Subcutaneous abdominal adipose tissue (tissue), 5 donors: ENCODE data around the gene ARPC1B.
"Not testable (repeated sequence)": the region's sequence is repeated elsewhere in the genome, so short reads cannot be mapped to it uniquely, and the experiment has no call there.

Experiments
- H3K27ac ChIP-seq: one replicate; pipeline ENCODE4 v1.7.0; 2013; ENCODE audit warnings: low read depth, mild to moderate bottlenecking, inconsistent platforms, low read length, moderate library complexity
- H3K27me3 ChIP-seq, 5 donors: one replicate each; pipeline ENCODE4 v1.7.0; 2013; ENCODE audit warnings: low read length in 5 of 5, inconsistent platforms in 1 of 5; ENCODE audit not compliant: control insufficient read depth in 5 of 5, insufficient read depth in 4 of 5
- H3K36me3 ChIP-seq, 5 donors: one replicate each; pipeline ENCODE4 v1.7.0; 2013; ENCODE audit warnings: low read length in 5 of 5; ENCODE audit not compliant: control insufficient read depth in 5 of 5, insufficient read depth in 5 of 5
- H3K4me1 ChIP-seq, 5 donors: one replicate each; pipeline ENCODE4 v1.7.0; 2013; ENCODE audit warnings: low read length in 5 of 5, mild to moderate bottlenecking in 3 of 5, moderate library complexity in 1 of 5; ENCODE audit not compliant: control insufficient read depth in 5 of 5, insufficient read depth in 5 of 5
- H3K4me3 ChIP-seq, 5 donors: one replicate each; pipeline ENCODE4 v1.7.0; 2013; ENCODE audit warnings: low read length in 5 of 5, low read depth in 1 of 5
- H3K9ac ChIP-seq, 5 donors: one replicate each; pipeline ENCODE4 v1.7.0; 2013; ENCODE audit warnings: low read length in 5 of 5, mild to moderate bottlenecking in 4 of 5, moderate library complexity in 3 of 5
- H3K9me3 ChIP-seq, 5 donors: one replicate each; pipeline ENCODE4 v1.7.0; 2013; ENCODE audit warnings: low read length in 5 of 5; ENCODE audit not compliant: control insufficient read depth in 5 of 5
- donor health status: healthy.
- donor health status: healthy.
- donor health status: healthy.
- donor health status: healthy.
- donor health status: healthy.

The ARPC1B gene

GRCh38 chr7:99350641-99351040, 23.9 kb upstream of the ARPC1B start:
- H3K36me3 ChIP-seq = peaks cover 10 to 84% (median 59%) of the 10 kb centered on the region in 5 donors
- H3K27ac ChIP-seq, H3K9ac ChIP-seq, H3K4me1 ChIP-seq, H3K27me3 ChIP-seq, H3K4me3 ChIP-seq, H3K9me3 ChIP-seq: not testable (repeated sequence)

GRCh38 chr7:99352247-99352646, 22.3 kb upstream of the ARPC1B start:
- Histone ChIP-seq H3K9me3 (no peaks in the 10 kb centered on the region), H3K9ac (no peak overlapping the region), H3K27me3 (no peaks in the 10 kb centered on the region), H3K4me1 (no peaks in the 10 kb centered on the region), H3K4me3 (no peak overlapping the region), H3K27ac (no peak overlapping the region), H3K36me3 (peaks cover 17 to 85% (median 60%) of the 10 kb centered on the region in 5 donors)

DNA sequence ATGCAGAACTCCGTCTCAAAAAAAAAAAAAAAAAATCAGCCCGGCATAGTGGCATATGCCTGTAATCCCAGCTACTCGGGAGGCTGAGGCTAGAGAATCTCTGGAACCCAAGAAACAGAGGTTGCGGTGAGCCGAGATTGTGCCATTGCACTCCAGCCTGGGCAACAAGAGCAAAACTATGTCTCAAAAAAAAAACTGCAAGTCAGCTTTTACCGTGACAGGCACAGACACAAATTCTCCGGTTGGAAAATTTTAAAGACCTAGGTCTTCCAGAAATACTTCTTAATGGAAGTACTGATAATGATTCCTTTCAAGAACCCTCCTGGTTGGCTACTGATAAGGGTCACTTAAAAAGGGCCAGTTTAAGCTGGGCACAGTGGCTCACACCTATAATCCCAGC, 19.4 kb upstream of the ARPC1B start:
- Histone ChIP-seq H3K9me3 (no peaks in the 10 kb centered on the region), H3K27me3 (no peaks in the 10 kb centered on the region), H3K27ac (no peak overlapping the region), H3K4me3 (no peak overlapping the region), H3K36me3 (peaks cover 10 to 90% (median 66%) of the 10 kb centered on the region in 5 donors), H3K4me1 (no peaks in the 10 kb centered on the region), H3K9ac (no peak overlapping the region)

DNA sequence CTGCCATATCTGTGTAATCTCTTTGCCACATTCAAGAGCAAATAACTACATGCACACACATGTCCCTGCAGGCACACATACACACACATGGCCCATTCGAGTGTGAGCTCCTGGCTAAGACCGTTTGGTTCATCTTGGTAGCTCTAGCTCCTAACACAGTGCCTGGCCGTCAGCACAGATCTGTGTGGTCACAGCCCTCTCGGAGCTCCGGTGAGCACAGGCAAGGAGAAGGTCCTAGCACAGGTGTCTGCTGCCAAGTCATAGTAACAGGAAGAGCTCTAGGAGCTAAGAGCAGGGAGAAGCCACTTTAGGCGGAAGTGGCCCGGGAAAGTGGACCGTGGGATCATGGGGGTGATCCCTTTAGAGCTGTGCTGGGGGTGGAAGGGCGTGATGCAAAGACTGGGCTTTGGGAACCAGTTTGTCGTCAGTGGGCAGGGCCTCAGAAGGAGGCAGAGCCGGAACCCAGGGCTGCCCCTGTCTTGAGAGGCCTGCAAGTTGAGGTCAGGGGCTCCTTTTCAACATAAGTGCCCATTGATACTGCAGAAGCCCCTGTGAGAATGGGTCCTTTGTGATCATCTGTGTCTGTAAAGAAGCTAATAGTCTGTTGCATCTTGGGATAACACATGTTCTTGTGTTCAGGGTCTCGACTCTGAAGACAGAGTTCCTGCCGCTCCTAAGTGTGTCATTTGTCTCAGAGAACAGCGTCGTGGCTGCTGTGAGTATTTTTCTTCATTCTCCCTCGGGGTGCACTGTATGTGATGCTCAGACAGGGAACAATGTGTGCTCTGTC, 16.6 kb upstream of the ARPC1B start:
- H3K4me3 ChIP-seq = no peak overlapping the region
- H3K9ac ChIP-seq = no peak overlapping the region
- no peaks in the 10 kb centered on the region for H3K9me3 ChIP-seq
- H3K36me3 ChIP-seq = peaks cover 12 to 89% (median 64%) of the 10 kb centered on the region in 5 donors
- no peaks in the 10 kb centered on the region for H3K4me1 ChIP-seq
- no peaks in the 10 kb centered on the region for H3K27me3 ChIP-seq
- H3K27ac ChIP-seq = no peak overlapping the region

GRCh38 chr7:99358521-99358920, 16.0 kb upstream of the ARPC1B start:
- H3K4me3 ChIP-seq, H3K27me3 ChIP-seq: not testable (repeated sequence)
- peaks cover 14 to 90% (median 69%) of the 10 kb centered on the region in 5 donors for H3K36me3 ChIP-seq

GRCh38 chr7:99359465-99360154, 14.9 kb upstream of the ARPC1B start:
- Histone ChIP-seq H3K27me3 (no peaks in the 10 kb centered on the region), H3K27ac (no peak overlapping the region), H3K4me1 (no peaks in the 10 kb centered on the region), H3K36me3 (peaks cover 14 to 89% (median 69%) of the 10 kb centered on the region in 5 donors), H3K9me3 (no peaks in the 10 kb centered on the region), H3K4me3 (no peak overlapping the region), H3K9ac (no peak overlapping the region)

More at GRCh38 chr7:99358521-99358920, 16.0 kb upstream of the ARPC1B start:
- not testable (repeated sequence) for H3K9ac ChIP-seq, H3K9me3 ChIP-seq, H3K27ac ChIP-seq, H3K4me1 ChIP-seq

GRCh38 chr7:99362801-99363200, 11.7 kb upstream of the ARPC1B start:
- Histone ChIP-seq H3K9ac (no peak overlapping the region), H3K36me3 (peaks cover 7 to 87% (median 74%) of the 10 kb centered on the region in 5 donors), H3K4me1 (no peaks in the 10 kb centered on the region), H3K9me3 (no peaks in the 10 kb centered on the region), H3K27ac (no peak overlapping the region), H3K27me3 (no peaks in the 10 kb centered on the region), H3K4me3 (no peak overlapping the region)

- H3K9ac ChIP-seq = no peak overlapping the region
- H3K36me3 ChIP-seq = peaks cover 7 to 82% (median 69%) of the 10 kb centered on the region in 5 donors
Observed at GRCh38 chr7:99363286-99363685, 11.2 kb upstream of the ARPC1B start.

DNA sequence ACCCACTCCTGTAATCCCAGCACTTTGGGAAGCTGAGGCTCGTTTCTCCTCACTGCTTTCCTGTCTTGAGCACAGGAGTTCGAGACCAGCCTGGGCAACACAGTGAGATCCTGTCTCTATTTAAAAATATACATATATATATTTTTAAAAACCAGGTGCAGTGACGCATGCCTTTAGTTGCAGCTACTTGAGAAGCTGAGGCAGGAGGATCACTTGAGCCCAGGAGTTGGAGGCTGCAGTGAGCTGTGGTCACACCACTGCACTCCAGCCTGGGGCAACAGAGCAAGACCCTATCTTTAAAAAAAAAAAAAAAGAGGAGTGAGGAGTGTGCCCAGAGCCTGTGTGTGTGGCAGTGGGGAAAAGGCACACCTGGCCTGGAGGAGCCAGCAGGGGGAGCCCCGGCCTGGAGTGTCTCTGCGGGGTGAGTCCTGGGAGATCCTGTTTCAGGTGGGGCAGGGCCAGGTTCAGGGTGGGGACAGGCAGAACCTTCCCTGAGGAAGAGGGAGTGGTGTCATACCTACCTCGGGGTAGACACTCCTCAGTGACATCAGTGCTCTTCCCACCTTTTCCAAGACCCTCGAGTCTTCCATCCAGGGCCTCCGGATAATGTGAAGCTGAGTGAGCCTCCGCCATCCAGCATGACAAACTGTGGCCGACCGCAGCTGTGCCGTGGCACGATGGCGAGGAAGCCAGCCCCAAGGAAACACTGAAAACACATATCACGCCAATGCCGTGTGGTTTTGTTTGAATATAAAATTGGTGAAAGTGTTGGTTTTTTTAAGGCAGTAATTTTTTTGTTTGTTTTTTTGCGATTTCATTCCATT, 9.0 kb upstream of the ARPC1B start:
- H3K27me3 ChIP-seq = no peaks in the 10 kb centered on the region
- peaks cover 7 to 69% (median 56%) of the 10 kb centered on the region in 5 donors for H3K36me3 ChIP-seq
- no peaks in the 10 kb centered on the region for H3K9me3 ChIP-seq
- no peak overlapping the region for H3K4me3 ChIP-seq
- no peaks in the 10 kb centered on the region for H3K4me1 ChIP-seq
- H3K27ac ChIP-seq = no peak overlapping the region
- H3K9ac ChIP-seq = no peak overlapping the region

More at GRCh38 chr7:99363286-99363685, 11.2 kb upstream of the ARPC1B start:
- H3K27me3 ChIP-seq = no peaks in the 10 kb centered on the region
- H3K27ac ChIP-seq = no peak overlapping the region
- no peaks in the 10 kb centered on the region for H3K4me1 ChIP-seq
- H3K9me3 ChIP-seq = no peaks in the 10 kb centered on the region
- no peak overlapping the region for H3K4me3 ChIP-seq
